ENCODE data around the gene TMEM8B.

TMEM8B gene

DNA sequence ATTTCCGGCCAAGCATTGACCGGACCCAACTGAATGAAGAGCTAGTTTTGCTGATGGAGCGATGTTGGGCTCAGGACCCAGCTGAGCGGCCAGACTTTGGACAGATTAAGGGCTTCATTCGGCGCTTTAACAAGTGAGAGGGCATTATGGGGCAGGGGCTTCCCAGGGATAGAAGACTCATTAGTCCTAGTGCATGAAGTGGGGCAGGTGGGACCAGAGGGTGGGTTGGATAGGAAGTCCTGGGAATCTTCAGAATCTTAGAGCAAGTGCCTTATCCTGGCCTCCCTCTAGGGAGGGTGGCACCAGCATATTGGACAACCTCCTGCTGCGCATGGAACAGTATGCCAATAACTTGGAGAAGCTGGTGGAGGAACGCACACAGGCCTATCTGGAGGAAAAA is 22.9 kb upstream of the TMEM8B start:
- H3K4me2 ChIP-seq (ENCODE audit: low read depth, low read length, poor library complexity, severe bottlenecking) = no peak overlapping the region
- H3K9me3 ChIP-seq (ENCODE audit: insufficient read depth, low read depth, low read length) = no peaks in the 10 kb centered on the region
- H3K79me2 ChIP-seq (ENCODE audit: insufficient read depth, low read length) = no peaks in the 10 kb centered on the region
- H3K27me3 ChIP-seq (ENCODE audit: insufficient read depth, low read length, poor library complexity, severe bottlenecking) = no peaks in the 10 kb centered on the region
- no peak overlapping the region for H2AFZ ChIP-seq (ENCODE audit: low read length)
- TF ChIP-seq EZH2phosphoT487 (IDR thresholded peaks at IDR 0.05; ENCODE audit: borderline replicate concordance) (no peak), CTCF (conservative IDR thresholded peaks at IDR 0.05; ENCODE audit: low read length) (no peak)
- H3K4me3 ChIP-seq (ENCODE audit: low read length, poor library complexity, severe bottlenecking) = no peak overlapping the region
- no peak overlapping the region for H3K9ac ChIP-seq (ENCODE audit: low read depth, low read length, poor library complexity, severe bottlenecking)
- H3K9me2 ChIP-seq (replicated peaks; ENCODE audit: low read depth, low read length) = no peaks in the 10 kb centered on the region
- no peaks in the 10 kb centered on the region for H4K20me1 ChIP-seq (ENCODE audit: insufficient read depth, low read length, poor library complexity, severe bottlenecking)
- peaks cover under 1% of the 10 kb centered on the region for H3K4me1 ChIP-seq (ENCODE audit: insufficient read depth, low read length, poor library complexity, severe bottlenecking)
- no peaks in the 10 kb centered on the region for H3F3A ChIP-seq (ENCODE audit: low read depth)
- peaks cover 28% of the 10 kb centered on the region; the same call in 1 of the 2 replicates for H3K36me3 ChIP-seq (ENCODE audit: insufficient read depth, low read length)

- TF ChIP-seq EZH2phosphoT487 (IDR thresholded peaks at IDR 0.05; ENCODE audit: borderline replicate concordance) = no peak
- no peak for TF ChIP-seq CTCF (conservative IDR thresholded peaks at IDR 0.05; ENCODE audit: low read length)
- H3K79me2 ChIP-seq (ENCODE audit: insufficient read depth, low read length) = peaks cover 5% of the 10 kb centered on the region; the same call in 1 of the 2 replicates
- no peak overlapping the region for H3K4me2 ChIP-seq (ENCODE audit: low read depth, low read length, poor library complexity, severe bottlenecking)
- H3K4me1 ChIP-seq (ENCODE audit: insufficient read depth, low read length, poor library complexity, severe bottlenecking) = peaks cover 20% of the 10 kb centered on the region
- H3K4me3 ChIP-seq (ENCODE audit: low read length, poor library complexity, severe bottlenecking) = no peak overlapping the region
- H2AFZ ChIP-seq (ENCODE audit: low read length) = no peak overlapping the region
- H3F3A ChIP-seq (ENCODE audit: low read depth) = peaks cover 4% of the 10 kb centered on the region
- no peaks in the 10 kb centered on the region for H3K27me3 ChIP-seq (ENCODE audit: insufficient read depth, low read length, poor library complexity, severe bottlenecking)
- peaks cover 17% of the 10 kb centered on the region; the same call in 1 of the 2 replicates for H3K36me3 ChIP-seq (ENCODE audit: insufficient read depth, low read length)
- no peaks in the 10 kb centered on the region for H4K20me1 ChIP-seq (ENCODE audit: insufficient read depth, low read length, poor library complexity, severe bottlenecking)
- H3K9me3 ChIP-seq (ENCODE audit: insufficient read depth, low read depth, low read length) = no peaks in the 10 kb centered on the region
- no peaks in the 10 kb centered on the region for H3K9me2 ChIP-seq (replicated peaks; ENCODE audit: low read depth, low read length)
- no peak overlapping the region for H3K9ac ChIP-seq (ENCODE audit: low read depth, low read length, poor library complexity, severe bottlenecking)
Measured at GRCh38 chr9:35808433-35808832, 20.6 kb upstream of the TMEM8B start.

GRCh38 chr9:35810122-35810521 is 18.9 kb upstream of the TMEM8B start:
- H3K4me1 ChIP-seq (ENCODE audit: insufficient read depth, low read length, poor library complexity, severe bottlenecking) = peaks cover 31% of the 10 kb centered on the region
- H3K4me2 ChIP-seq (ENCODE audit: low read depth, low read length, poor library complexity, severe bottlenecking) = no peak overlapping the region
- H4K20me1 ChIP-seq (ENCODE audit: insufficient read depth, low read length, poor library complexity, severe bottlenecking) = no peaks in the 10 kb centered on the region
- H3K4me3 ChIP-seq (ENCODE audit: low read length, poor library complexity, severe bottlenecking) = no peak overlapping the region
- H3K9me3 ChIP-seq (ENCODE audit: insufficient read depth, low read depth, low read length) = no peaks in the 10 kb centered on the region
- H2AFZ ChIP-seq (ENCODE audit: low read length) = no peak overlapping the region
- H3K79me2 ChIP-seq (ENCODE audit: insufficient read depth, low read length) = peaks cover 13% of the 10 kb centered on the region
- H3K36me3 ChIP-seq (ENCODE audit: insufficient read depth, low read length) = peaks cover 17% of the 10 kb centered on the region; the same call in 1 of the 2 replicates
- H3K27me3 ChIP-seq (ENCODE audit: insufficient read depth, low read length, poor library complexity, severe bottlenecking) = no peaks in the 10 kb centered on the region
- no peaks in the 10 kb centered on the region for H3K9me2 ChIP-seq (replicated peaks; ENCODE audit: low read depth, low read length)
- no peak for TF ChIP-seq CTCF (conservative IDR thresholded peaks at IDR 0.05; ENCODE audit: low read length)
- no peak for TF ChIP-seq EZH2phosphoT487 (IDR thresholded peaks at IDR 0.05; ENCODE audit: borderline replicate concordance)
- peaks cover 8% of the 10 kb centered on the region for H3F3A ChIP-seq (ENCODE audit: low read depth)
- no peak overlapping the region for H3K9ac ChIP-seq (ENCODE audit: low read depth, low read length, poor library complexity, severe bottlenecking)

Measured in Loucy (cell line).